GM20431 (cell line): ENCODE measurements around the gene DAGLB.
"Not testable (repeated sequence)": the region's sequence is repeated elsewhere in the genome, so short reads cannot be mapped to it uniquely, and the experiment has no call there.

ENCODE experiments used
- in situ Hi-C: fragments of 300-500 bp; cut with MseI, MboI; formaldehyde crosslinking; loops from one replicate; pipeline ENCODE4 v1.15.0; 2020; ENCODE audit warnings: low sequenced_read_pairs; ENCODE audit not compliant: unreplicated experiment

DAGLB gene

DNA sequence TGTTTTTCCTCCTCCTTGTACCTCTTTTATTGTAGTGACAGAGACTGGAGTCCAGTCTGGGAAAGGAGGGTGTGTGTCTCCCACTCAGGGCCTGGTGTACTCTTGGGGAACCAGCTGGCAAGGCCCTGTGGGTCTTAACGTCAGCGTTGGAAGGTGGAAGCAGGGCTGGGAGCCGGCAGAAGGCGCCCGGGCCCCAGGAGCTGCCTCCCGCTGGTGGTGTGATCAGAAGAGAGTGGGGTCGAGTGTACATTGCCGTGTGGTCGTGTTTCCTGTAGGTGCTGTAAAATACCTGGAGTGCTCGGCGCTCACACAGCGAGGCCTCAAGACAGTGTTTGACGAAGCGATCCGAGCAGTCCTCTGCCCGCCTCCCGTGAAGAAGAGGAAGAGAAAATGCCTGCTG is 45.7 kb downstream of the DAGLB start:
- in situ Hi-C loops: no loop called here

DNA sequence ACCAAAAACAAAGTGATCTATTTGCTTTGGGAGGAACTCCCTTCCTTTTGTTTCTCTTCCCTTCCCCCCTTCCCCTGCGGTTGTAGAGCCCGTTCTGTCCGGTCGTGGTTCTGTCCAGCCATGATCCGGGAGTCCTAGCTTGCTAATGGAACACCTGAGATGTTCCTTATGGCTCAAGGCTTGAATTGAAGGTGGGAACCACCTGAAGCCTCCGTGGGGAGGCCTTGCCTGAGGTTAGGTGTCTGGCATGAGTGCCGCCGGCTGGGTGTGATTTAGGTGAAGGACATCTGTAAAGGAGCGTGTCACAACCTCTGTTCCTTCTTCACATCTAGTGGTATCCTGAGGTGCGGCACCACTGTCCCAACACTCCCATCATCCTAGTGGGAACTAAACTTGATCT is 46.2 kb downstream of the DAGLB start:
- in situ Hi-C loops: no loop called here

DNA sequence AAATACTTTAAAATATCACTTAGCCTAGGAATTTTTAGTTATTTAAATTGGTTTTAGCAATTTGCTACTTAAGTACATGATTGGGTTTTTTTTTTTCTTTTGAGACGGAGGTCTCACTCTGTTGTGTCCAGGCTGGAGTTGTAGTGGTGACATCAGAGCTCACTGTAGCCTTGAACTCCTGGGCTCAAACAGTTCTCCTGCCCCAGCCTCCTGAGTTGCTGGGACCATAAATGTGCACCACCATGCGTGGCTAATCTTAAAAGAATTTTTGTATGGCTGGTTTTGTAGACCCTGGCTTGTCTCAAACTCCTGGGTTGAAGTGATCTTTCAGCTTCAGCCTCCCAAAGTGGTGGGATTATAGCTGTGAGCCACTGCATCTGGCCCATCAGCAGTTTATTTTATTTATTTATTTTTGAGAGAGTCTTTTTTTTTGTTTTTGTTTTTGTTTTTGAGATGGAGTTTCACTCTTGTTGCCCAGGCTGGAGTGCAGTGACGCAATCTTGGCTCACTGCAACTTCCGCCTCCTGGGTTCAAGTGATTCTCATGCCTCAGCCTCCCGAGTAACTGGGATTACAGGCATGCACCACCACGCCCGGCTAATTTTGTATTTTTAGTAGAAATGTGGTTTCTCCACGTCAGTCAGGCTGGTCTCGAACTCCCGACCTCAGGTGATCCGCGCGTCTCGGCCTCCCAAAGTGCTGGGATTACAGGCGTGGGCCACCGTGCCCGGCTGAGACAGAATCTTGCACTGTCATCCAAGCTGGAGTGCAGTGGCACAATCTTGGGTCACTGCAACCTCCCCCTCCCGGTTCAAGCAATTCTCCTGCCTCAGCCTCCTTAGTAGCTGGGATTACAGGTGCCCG is 47.3 kb downstream of the DAGLB start:
- in situ Hi-C loops: not testable (repeated sequence)

DNA sequence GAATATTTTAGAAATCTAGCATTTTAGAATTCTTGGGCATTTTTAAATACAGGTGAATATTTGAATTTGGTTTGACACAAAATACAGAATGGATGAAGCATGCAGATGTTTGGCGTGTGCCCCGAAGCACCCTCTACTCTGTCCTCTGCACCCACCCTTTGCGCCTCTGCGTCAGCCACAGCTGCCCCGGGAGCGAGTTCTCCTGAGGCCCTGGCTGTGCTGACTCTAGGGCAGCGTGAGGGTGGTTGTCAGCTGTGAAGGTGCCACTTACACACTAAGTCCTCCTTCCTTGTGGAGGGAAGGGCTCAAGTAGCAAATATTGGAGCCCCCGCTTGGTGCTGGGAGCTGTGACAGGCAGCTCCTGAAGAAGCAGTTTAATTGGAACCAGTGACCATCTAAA is 48.4 kb downstream of the DAGLB start:
- in situ Hi-C loops: no loop called here

DNA sequence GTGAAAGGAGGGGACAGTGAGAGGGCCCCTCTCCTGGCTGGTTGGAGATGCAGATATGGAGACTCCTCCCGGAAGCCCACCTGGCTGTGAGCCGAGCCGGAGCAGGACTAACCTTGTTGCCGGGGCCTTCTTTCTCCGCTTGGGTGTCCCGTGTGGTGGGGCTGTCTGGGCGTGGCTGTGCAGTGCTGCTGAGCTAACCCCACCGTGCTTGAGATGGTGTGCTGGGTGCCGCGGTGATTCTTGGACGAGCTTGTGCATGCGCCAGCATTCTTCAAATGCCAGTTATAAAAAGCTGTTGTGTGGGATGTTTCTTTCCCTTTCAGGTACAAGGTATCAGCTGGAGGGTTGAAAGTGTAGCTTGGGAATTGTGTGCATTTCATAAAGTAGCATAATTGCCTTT is 48.8 kb downstream of the DAGLB start:
- in situ Hi-C loops: no loop called here

DNA sequence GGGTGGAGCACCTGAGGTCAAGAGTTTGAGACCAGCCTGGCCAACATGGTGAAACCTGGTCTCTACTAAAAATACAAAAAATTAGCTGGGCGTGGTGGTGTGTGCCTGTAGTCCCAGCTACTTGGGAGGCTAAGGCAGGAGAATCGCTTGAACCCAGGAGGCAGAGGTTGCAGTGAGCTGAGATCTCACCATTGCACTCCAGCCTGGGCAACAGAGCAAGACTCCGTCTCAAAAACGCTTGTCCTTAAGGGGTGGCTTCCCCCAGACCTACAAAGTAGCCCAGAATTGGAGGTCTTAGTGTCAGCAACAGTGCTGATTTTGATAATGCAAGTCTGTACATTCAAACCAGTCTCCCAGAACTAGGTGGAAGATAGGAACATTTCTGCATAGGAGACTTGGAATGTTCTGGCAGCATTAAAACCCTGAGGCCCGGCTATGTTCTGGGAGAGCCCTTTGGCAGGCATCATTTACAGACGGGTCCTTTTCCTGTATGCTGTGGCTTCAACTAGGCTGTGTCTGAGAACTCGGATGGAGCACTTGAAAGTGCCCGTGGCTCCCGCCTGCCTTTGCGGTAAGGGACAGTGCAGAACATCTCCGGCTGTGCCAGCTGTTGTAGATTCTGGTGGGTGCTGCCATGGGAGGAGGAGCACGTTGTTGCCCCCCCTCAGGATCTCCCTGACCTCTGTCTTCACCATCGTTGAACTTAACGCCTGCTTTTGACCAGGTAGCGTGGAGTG is 49.8 kb downstream of the DAGLB start:
- in situ Hi-C loops: not testable (repeated sequence)

DNA sequence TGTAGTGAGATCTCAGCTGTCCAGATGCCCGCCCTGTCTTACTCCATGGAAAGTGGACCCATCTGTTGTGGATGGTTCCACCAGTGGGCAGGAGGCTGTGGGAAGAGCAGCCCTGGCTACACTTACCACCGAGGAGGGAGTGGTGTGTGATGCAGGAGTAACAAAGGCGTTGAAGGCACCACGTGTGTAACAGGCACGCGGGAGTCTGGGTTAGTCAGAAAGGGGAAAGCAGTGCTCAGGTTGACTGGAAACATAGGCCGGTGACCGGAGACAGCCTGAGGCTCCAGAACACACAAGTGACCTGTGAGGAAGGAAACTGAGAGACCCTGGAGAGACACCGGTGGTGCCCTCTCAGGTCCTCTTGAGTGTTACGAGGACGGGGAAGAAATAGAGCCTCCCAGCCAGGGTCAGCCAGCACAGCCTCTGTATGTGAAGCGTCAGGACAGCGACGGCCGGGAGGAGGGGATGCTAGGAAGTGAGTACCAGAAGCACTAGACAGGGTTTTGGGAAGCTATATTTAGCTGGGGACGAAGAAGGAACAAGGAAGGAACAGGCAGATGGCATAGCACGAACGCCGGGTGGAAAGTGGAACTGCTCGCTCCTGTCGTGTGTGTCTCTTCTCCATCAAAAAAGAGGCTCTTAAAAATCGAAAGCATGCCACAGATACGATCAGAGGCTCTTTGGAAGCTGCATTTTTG is 51.7 kb downstream of the DAGLB start:
- in situ Hi-C loops: no loop called here

DNA sequence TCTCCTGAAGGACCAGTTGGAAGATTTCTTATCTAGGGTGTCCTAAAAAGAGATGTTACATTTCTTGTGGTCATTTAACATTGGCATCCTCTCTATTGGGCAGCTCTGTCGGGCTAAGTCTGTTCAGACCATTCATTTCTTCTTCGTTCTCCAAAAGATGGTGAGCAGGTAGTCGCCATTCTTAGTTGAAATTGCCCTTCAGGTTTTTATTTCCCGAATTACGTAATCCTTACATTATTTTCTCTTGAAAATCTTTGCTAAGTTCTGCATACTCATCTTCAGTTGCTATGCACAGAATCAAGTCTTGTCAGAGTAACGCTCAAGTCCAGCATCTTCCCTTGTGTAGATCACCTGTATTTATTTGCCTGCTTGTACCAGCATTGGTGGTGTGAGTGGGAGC is 53.6 kb downstream of the DAGLB start:
- in situ Hi-C loops: no loop called here

DNA sequence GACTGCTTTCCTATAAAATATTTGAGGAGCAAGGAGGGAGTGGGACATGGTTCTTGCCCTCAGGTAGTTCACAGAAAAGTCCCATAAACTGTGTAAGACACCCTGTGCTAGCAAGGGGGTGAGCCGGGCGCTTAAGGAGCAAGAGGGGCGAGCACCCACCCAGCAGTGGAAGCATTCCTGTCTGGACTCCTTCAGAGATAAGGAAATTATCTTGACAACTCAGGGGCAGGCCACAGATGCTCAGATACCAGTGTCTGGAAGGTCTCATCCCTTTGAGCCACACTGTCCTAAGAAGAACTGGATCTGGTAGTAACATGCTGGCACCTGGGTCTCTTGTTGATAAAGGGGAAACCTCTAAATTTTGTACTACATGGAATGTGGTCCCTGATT is 54.1 kb downstream of the DAGLB start:
- in situ Hi-C loops: no loop called here

DNA sequence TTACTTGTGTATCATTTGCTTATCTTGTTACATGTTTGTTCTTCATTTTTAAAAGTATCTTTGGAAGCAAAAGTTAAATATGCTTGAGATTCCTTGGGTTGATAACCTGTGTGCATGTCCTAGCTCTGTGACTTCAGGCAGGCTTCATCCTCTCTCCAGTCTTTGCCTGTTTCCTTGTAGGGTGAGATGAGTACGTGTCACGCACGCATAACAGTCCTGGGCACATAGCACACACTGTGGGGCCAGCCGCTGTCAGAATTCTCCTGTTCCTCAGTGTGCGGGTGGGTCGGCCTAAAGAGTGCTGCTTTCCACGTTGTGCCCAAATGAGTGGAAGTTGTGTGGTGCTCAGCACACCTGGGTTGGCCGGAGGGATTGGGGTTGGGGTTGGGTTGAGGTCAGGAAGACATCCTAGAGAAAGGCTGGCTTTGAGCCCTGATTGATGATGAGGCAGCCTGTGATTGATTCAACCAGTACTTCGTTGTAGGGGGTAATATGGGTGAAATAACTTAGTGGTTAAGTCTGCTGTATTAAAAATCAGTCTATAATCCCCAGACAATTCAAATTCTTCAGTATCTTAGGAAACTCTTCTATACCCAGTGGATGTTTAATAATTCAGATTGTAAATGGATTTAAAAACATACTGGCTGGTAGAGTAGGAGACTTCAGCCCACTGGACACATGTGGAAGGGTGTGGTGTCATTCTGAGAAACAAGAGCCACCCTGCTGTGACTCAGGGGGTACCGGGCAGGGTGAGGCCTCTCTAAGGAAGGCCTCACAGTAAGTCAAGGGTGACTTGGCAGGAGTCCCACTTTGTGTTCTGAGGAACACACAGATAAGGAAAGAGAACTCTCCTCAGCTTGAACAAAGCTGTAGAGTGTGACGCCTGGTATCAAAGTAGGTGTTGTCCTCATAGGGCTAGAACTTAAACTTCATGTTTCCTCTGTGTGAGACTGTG is 54.8 kb downstream of the DAGLB start:
- in situ Hi-C loops: no loop called here

DNA sequence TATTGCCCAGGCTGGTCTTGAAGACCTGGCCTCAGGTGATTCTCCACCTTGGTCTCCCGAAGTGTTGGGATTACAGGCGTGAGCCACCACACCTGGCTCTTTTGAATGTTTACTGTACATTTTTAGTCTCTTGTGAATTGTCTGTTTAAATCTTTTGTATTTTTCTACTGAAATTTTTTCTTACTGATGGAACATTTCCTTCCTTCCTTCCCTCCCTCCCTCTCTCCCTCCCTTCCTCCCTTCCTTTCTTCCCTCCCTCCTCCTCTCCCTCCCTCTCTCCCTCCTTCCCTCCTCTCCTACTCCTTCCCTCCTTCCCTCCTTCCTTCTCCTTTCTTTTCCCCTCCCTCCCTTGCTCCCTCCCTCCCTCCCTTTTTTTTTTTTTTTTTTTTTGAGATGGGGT is 58.0 kb downstream of the DAGLB start:
- in situ Hi-C loops: no loop called here

DNA sequence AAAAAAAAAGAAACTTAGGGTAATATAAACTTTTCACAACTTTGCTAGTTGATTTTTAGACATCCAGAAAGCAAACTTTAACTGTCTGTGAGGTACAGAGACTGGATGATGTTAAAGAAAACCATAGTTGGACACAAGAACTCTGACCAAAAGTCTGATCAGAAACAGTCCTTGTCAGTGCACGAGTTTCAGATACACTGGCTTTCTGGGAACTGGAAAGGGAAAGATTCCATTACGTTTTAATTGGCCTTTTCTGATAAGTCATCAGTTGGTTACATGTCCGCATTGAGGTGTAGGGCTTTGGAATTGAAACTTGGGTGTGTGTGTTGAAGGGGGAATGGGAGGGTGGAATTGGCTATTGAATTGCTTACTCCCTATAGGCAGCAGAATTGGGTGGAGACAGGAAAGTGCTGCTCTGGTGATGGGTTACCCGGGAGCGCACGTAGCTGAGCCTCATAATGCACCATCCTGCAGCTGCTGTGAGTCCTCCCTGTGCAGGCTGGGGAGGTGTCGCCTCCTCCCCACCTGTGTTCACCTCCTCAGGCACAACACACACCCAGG is 59.9 kb downstream of the DAGLB start:
- in situ Hi-C loops: no loop called here

DNA sequence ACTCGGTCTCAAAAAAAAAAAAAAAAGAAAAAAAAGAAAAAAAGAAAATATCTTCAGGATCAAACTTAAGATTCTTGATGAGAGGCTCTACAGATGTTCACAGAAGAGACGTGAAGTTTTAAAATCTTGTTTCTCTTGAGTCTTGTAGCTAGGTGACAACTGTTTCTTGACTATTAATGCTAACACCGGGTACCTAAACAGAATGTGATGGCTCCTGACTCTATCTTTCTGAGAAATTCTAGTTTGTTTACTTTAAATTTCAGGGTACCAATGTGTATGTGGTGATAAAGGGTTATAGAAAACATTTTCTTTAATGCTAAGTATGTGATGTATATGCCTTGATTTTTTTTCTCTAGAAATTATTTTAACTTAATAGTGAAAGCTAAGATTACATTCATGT is 61.0 kb downstream of the DAGLB start:
- in situ Hi-C loops: no loop called here

DNA sequence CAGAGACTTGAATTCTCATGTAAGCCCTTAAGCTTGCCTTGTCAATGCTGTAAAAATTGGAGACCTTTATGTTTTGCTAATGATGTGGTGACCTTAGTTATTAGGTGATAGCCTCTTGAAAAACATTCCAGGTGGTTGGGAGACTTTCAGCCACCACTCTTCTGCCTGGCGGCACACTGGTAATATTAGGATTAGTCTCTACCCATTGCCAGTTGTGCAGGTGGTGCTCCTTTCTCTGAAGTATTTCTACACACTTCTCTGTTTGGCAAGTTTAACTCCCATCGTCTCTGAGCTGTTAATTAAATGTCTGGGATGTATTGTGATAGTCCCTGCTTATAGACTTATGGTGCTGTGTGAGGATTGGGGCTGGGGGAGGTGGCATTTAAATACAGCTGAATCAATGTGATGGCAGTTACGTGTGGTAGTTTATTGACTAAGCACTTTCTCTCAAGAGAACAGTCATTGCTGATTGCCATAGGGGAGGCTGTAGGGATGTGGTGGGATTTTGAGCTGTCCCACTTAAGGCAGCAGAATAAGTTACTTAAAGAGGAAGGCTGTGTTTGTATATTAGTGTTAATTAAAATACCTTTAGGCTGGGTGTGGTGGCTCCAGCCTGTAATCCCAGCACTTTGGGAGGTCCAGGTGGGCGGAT is 61.7 kb downstream of the DAGLB start:
- in situ Hi-C loops: no loop called here

DNA sequence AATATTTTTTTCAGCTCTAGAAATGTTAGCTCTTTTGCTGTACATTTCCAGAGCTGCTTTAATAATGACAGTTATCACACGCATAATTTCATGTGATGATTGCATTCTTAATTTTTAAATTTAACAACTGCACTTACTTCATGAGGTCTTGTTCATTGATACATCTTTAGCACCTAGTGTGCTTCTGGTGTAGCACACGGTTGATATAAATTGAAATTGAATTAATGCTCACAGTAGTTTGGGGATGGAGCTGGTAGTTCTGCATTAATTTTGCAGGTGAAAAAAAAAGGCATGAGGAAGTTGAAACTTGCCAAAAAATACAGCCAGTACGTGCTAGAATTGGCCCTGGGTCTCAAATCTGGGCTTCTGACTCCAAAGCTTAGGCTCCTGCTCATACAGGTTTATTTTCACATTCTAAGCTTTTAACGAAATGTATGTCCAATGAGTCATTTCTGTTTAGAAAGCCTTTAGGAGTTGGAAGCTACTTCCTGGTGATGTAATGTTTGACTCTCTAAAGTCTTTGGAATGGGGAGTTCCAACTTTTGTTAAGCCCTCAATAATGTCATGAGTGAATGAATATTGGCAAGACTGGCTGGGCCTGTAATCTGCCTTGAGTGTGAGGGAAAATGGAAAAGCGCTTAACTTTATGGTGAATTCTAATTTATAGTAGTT is 62.5 kb downstream of the DAGLB start:
- in situ Hi-C loops: no loop called here

DNA sequence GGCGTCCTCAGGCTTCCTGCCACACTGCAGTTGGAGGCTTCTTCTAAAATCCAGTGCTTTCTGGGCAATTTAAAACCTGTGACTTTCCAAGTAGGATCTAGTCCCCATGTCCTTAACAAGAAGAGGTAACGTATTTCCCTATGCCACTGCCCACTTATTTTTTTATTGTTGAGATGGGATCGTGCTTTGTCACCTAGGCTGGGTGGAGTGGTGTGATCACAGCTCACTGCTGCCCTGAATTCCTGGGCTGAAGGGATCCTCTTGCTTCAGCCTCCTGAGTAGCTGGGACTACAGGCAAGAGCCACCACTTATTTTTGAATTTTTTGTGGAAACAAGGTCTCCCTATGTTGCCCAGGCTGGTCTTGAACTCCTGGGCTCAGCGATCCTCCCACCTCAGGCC is 63.4 kb downstream of the DAGLB start:
- in situ Hi-C loops: no loop called here

DNA sequence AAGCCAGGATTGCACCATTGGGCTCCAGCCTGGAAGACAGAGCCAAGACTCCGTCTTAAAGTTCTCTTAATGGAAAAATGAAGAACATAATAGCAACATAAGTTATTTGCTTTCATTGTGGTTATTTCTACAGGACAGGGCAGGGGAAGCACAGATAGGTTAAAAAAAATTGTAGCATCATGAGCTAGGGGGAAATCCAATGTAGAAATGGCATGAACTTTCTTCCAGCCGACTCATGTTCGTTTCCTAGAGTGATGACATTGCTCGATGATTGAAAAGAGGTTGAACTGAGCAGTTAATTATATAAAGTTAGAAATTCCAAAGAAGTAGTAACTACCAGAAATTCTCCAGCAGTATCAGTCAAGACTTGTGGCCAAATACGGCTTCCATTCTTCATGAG is 64.9 kb downstream of the DAGLB start:
- in situ Hi-C loops: no loop called here

DNA sequence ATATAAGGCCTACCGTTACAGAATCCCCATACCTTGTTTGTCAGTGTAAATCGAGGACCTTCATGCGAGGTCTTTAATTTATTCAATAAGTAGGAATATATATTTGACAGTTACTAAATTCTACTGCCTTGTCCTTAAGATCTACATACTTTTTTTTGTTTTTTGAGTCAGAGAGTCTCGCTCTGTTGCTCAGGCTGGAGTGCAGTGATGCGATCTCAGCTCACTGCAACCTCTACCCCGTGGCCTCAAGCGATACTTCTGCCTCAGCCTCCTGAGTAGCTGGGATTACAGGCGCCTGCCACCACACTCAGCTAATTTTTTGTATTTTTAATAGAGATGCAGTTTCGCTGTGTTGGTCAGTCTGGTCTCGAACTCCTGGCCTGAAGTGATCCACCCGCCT is 65.9 kb downstream of the DAGLB start:
- in situ Hi-C loops: not testable (repeated sequence)
